HPDE6-E6E7 (cell line): Measurements from ENCODE around the gene ABCC11.

Experiments used
- DNase-seq: peaks from one replicate; pipeline ENCODE4 v3.0.0; 2011; ENCODE audit warnings: missing footprints; ENCODE audit errors: extremely low spot score

Gene ABCC11

GRCh38 chr16:48247311-48247710, at the start of gene ABCC11:
Gene ABCC11 (minus strand): TSS chr16:48247539. CDS start chr16:48231921, 15,618 bp downstream.
- no peak for DNase-seq

DNA sequence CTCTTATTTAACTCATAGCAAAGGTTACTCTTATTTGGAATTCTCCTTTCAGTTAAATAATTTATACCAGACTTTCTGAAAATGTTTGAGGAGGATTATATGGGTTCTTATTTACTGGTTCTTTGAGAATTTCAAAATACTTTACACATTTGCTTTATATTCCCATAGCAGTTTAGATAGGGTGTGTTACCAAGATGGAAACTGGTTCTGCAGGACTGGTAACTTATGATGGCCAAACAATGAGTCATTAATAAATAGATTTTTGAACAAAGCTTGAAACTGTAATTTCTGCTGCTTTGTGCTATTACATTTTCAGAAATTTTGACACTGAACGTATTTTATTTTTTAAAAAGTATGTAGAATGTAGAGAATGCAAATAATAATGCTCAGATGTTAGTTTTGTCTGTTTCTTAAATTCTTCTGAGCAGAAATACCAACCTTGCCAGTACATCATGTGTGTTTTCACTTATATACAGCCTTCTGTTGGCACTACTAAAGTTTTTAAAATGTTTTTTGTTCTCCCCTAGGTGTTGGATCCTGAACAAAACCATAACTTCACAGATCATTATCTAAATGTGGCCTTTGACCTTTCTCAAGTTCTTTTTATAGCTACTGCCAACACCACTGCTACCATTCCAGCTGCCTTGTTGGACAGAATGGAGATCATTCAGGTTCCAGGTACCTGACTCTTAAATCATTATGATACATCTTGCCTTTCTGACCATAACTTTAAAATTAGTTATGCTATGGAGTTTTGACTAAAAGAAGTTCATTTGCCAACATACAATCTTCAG, 48.3 kb upstream of the ABCC11 start:
- DNase-seq = peak; percentile 72

- no peak for DNase-seq
These were observed 47.4 kb upstream of the ABCC11 start for GRCh38 chr16:48294724-48295123.

- DNase-seq = no peak
These were observed 45.1 kb upstream of the ABCC11 start for GRCh38 chr16:48292452-48292851.

- no peak for DNase-seq
These were observed 44.4 kb upstream of the ABCC11 start for GRCh38 chr16:48291754-48292153.

GRCh38 chr16:48291303-48291702, 44.0 kb upstream of the ABCC11 start:
- DNase-seq = no peak

- DNase-seq = no peak
These were observed 39.9 kb upstream of the ABCC11 start for GRCh38 chr16:48287239-48287638.

DNA sequence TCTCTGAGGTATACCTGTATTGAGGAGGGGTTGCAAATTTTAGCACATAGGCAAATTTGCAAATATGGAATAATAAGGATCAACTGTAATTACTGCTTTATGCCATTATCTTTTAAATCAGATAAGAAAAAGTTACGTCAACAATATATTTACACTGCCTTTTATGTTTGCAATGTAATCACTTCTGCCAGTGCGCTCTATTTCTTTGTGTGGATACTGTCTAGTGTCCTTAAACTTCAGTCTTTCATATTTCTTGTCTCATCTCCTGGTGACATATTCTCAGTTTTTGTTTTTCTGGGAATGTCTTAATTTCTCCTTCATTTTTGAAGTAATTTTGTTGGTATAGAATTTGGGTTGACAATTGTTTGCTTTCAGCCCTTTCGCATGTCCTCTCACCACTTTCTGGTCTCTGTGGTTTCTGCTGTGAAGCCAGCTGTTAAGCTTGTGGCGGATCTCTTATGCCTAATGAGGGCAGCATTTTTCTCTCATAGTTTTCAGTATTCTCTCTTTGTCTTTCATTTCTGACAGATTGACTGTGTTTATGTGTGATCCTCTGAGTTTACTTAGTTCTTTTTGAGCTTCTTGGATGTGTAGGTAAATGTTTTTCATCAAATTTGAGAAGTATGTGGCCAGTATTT, 37.6 kb upstream of the ABCC11 start:
- no peak for DNase-seq

- no peak for DNase-seq
These were observed 35.4 kb upstream of the ABCC11 start for GRCh38 chr16:48282636-48283263.

GRCh38 chr16:48280546-48280945, 33.2 kb upstream of the ABCC11 start:
- DNase-seq = no peak

DNA sequence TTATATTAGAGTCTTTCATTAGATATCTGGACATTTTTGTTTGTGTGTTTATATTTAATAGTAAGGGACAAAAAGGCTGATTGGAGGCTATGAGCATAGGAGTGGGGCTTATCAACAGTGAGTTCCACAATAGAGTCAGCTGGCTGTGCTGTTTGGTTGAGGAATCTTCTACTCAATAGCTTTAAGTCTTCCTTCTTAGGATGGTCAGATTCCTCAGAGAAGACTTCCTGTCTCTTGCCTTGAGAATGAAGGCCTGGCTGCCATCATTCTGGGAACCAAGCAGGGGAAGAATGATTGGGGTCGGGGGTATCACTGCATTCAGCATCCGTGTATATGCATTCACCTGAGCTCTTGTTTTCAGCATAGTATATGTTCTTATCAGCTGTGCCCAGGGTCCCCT, 31.9 kb upstream of the ABCC11 start:
- no peak for DNase-seq

DNA sequence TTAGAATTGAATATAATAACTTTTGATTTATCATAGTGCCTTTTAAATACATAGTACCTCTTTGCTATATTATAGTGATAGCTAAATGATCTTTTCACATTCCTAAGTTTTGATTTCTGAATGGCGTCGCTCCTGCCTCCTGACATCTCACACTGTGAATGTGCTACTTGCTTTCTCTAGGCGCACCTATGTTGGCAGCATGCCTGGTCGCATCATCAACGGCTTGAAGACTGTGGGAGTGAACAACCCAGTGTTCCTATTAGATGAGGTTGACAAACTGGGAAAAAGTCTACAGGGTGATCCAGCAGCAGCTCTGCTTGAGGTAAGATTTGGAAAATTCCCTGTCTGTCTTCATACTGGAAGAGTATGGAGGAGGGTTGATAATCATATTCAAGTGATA, 29.8 kb upstream of the ABCC11 start:
- no peak for DNase-seq

- DNase-seq = no peak
These were observed 28.8 kb upstream of the ABCC11 start for GRCh38 chr16:48276102-48276501.

GRCh38 chr16:48274476-48274875, 27.1 kb upstream of the ABCC11 start:
- no peak for DNase-seq

DNA sequence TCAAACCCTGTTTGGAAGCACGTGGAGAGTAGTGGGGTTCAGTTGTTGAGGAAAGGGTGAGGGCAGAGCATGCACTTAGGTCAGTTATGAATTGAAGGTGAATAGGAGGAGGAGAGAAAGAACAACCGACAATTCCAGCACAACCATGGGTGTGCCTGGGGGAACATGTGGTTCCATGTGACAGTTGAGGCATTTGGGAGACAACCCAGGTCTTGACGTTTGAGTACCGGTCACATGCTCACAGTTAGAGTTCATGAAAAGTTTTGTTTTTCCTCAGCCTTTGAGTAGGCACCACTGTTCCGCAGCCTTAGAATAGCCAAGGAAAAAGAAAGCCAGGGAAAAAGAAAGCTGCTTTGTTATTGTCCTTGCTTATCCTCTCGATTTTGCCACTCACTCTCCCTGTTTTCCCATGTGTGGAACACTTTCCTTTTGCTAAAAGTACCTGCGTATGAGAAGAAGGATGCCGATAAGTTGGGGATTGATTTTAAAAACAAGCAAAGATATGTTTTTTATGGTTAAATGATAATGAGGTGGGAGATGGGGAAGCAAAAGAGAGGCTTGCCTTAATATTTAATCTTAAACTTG, 25.6 kb upstream of the ABCC11 start:
- DNase-seq = no peak

DNA sequence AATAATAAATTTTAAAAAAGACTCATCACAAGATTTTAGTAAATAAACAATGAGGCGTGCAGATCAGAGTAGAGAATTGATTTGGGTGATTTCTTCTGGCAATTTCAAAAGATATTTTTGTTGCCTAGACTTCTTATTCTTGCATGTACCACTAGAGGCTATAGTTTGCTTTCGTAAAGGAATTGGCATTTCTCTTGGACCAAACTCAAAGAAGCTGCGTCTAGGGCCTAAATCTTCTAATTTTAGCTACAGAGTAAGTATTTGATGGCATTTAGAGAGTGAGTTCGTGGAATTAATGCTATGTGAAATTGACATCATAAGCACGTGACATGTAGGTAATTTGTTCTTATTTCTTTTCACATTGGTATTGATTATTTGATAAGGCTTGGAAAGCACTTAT, 24.4 kb upstream of the ABCC11 start:
- DNase-seq = no peak

DNA sequence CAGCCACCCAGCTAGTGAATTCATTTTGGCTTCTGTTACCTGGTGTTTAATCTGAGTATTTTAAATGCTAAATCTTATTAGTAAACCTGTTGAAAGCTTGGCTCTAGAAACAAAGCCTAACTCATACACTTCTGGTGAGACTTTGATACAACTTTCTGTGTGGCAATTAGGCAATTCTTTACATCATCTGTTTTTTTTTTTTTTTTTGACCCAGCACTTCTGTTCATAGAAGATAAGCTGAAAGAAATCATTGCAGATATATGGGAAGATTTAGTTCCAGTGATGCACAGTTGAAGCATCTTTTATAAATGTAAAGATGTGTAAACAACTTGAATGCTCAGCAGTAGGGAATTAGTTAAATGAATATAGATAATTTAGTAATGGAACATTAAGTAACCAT, 21.7 kb upstream of the ABCC11 start:
- no peak for DNase-seq

DNA sequence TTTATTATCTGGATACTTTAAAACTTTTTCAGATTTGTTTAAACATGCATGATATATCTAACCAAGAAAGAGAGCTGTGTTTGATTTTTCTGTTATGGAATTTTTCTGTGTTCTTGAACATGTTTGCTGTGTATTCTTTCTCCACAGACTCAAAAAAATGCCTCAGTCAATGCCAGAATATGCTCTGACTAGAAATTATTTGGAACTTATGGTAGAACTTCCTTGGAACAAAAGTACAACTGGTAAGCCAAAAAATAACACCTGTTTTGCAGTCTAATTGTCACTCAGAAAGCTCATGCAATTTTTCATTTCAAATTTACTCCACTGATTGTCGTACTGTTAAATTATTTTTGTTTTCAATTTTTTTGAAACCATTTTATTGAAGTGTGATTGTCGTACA, 15.3 kb upstream of the ABCC11 start:
- no peak for DNase-seq

- DNase-seq = no peak
These were observed 14.2 kb upstream of the ABCC11 start for GRCh38 chr16:48261569-48261968.

DNA sequence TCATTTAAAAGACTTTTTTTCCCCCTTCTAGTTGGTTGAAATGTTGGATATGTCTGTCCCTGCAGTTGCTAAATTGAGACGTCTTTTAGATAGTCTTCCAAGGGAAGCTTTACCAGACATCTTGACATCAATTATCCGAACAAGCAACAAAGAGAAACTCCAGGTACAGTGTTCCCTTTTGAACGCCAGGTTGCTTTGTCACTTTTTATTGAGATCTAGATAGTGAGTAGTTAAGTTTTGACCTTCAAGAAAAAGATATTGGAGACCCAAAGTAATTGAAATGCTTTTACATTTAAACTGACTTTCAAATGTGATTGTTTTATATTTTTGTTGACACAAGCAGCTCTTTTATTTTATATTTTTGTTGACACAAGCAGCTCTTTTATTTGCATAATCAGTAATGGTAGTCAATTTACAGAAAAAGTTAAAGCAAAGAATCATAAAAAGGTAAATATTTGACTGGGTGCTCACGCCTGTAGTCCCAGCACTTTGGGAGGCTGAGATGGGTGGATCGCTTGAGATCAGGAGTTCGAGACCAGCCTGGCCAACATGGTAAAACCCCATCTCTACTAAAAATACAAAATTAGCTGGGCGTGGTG, 9.3 kb upstream of the ABCC11 start:
- DNase-seq = no peak

- DNase-seq = no peak
These were observed 4.7 kb upstream of the ABCC11 start for GRCh38 chr16:48252013-48252412.
